Measurements from ENCODE around the gene MACROD1. TPM values are rescaled to one million over a fixed set of nuclear protein-coding genes. Genes with fewer than 3 reads are reported as not detected.

The MACROD1 gene
- total and polyA plus RNA-seq, 9 of the 15 experiments (the other 6 are each of a cell fraction or from before 2014, with no cell fraction given), result 1.1 to 60.0 (median 26.4) TPM

- TF ChIP-seq ATF3 (IDR thresholded peaks at IDR 0.05), result peak; percentile 98
- TF ChIP-seq ATF3 (CRISPR knock-in tag; conservative IDR thresholded peaks at IDR 0.05), result peak; percentile 81
- no peak for TF ChIP-seq MCM3 (IDR thresholded peaks at IDR 0.05)
- TF ChIP-seq KDM5B (IDR thresholded peaks at IDR 0.05; ENCODE audit: insufficient replicate concordance, low read depth, low read length), result peak; percentile 79
- TF ChIP-seq ZKSCAN1 (IDR thresholded peaks at IDR 0.05; ENCODE audit: low read depth, low read length), result 0 out of 2 replicates have a peak, but pooled peaks have one; percentile 10
- peak; percentile 95 for TF ChIP-seq ZBTB40 (IDR thresholded peaks at IDR 0.05)
- no peak for TF ChIP-seq ZBTB40 (CRISPR knock-in tag; IDR thresholded peaks at IDR 0.05)
- TF ChIP-seq CAMTA2 (CRISPR knock-in tag; conservative IDR thresholded peaks at IDR 0.05), result no peak
- TF ChIP-seq NCOA6 (IDR thresholded peaks at IDR 0.05), result no peak
- no peak for TF ChIP-seq BRF1 (IDR thresholded peaks at IDR 0.05; ENCODE audit: borderline replicate concordance, extremely low read depth, insufficient read length)
- TF ChIP-seq BACH1 (tag; IDR thresholded peaks at IDR 0.05), result no peak
- peak; percentile 76; the same call in 1 of the 2 replicates for TF ChIP-seq NCOA1 (IDR thresholded peaks at IDR 0.05; ENCODE audit: low read depth)
- no peak for TF ChIP-seq HNRNPH1 (optimal IDR thresholded peaks at IDR 0.05; ENCODE audit: low read depth, low read length)
- TF ChIP-seq PML (IDR thresholded peaks at IDR 0.05; ENCODE audit: low read length), result peak; percentile 86
- no peak for TF ChIP-seq BRCA1 (IDR thresholded peaks at IDR 0.05)
- no peak for TF ChIP-seq BRCA1 (CRISPR knock-in tag; IDR thresholded peaks at IDR 0.05)
- no peak for TF ChIP-seq ZNF766 (CRISPR knock-in tag; conservative IDR thresholded peaks at IDR 0.05)
- TF ChIP-seq FOXP1 (CRISPR knock-in tag; IDR thresholded peaks at IDR 0.05), result 0 out of 2 replicates have a peak, but pooled peaks have one; percentile 61
- peak; percentile 66 for TF ChIP-seq MEIS2 (IDR thresholded peaks at IDR 0.05; ENCODE audit: partially characterized antibody)
These were observed 191.4 kb downstream of the MACROD1 start, which contains the start of gene COX8A (continued) for GRCh38 chr11:63974259-63975143.
